Neuron (in vitro differentiated cells): Measurements from ENCODE around the gene ZSWIM8.
"Not testable (repeated sequence)": the region's sequence is repeated elsewhere in the genome, so short reads cannot be mapped to it uniquely, and the experiment has no call there.

Experiments used
- H2AFZ ChIP-seq: one replicate; pipeline ENCODE4 v1.6.1; 2013; ENCODE audit warnings: low read depth, mild to moderate bottlenecking, inconsistent platforms, low read length, moderate library complexity
- H3K27me3 ChIP-seq: one replicate; pipeline ENCODE4 v1.6.1; 2013; ENCODE audit warnings: low read length; ENCODE audit not compliant: insufficient read depth
- H3K36me3 ChIP-seq: one replicate; pipeline ENCODE4 v1.6.1; 2013; ENCODE audit warnings: low read length; ENCODE audit not compliant: insufficient read depth
- H3K4me1 ChIP-seq: one replicate; pipeline ENCODE4 v1.6.1; 2013; ENCODE audit warnings: low read length; ENCODE audit not compliant: insufficient read depth
- H3K4me3 ChIP-seq: 2 replicates; pipeline ENCODE4 v1.5.1; 2013; ENCODE audit warnings: mild to moderate bottlenecking, low read length, moderate library complexity
- H3K9me3 ChIP-seq: one replicate; pipeline ENCODE4 v1.6.1; 2013; ENCODE audit warnings: low read length

Gene ZSWIM8

DNA sequence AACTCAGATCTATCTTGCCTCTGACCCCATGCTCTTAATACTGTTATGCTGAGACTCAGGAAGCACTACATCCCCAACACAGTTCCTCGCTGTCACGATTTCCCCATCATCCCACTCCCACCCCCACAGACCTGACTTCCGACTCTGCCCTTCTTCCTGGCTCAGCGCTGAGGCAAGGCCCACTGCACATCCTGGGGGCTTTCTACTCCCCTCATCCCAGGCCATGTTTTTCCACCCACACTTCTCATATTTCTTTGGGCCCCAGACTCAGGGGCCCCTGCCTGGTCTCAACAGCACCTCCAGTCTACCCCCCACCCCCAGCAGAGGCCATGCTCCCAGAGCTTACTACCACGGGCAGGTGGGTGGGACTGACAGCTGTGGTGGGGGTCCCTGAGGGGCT lies 33.7 kb downstream of the ZSWIM8 start:
- no peak overlapping the region for H3K4me3 ChIP-seq
- H3K27me3 ChIP-seq: no peaks in the 10 kb centered on the region
- no peak overlapping the region for H2AFZ ChIP-seq
- no peaks in the 10 kb centered on the region for H3K4me1 ChIP-seq
- peaks cover 14% of the 10 kb centered on the region for H3K36me3 ChIP-seq
- H3K9me3 ChIP-seq: no peaks in the 10 kb centered on the region

DNA sequence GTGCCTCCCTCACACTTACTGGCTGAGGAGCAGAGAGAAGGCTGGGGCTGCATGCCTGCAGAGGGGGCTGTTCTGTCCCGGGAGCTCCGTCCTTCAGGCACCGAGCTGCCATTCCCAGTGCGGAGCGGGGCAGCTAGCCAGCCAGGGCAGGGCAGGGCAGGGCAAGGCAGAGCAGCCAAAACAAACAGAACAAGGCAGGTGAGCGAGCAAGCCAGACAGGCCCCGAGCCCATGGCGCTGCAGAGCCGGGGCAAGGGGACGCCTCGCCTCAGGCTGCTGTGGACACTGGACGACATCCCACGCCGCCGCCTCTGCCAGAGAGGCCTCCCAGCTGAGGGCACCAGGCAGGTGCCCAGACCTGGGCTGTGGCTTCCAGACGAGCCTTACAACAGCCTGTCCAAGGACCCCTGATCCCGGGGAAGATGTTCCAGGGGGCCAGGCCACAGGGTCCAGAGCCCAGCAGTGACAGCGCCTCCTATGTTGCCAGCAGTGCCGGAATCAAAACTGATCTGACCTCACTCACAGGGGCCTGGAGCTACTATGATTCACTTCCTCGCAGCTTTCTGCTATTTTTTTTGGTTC lies 34.2 kb downstream of the ZSWIM8 start:
- Histone ChIP-seq H2AFZ (no peak overlapping the region), H3K4me1 (no peaks in the 10 kb centered on the region), H3K36me3 (peaks cover 15% of the 10 kb centered on the region), H3K27me3 (no peaks in the 10 kb centered on the region), H3K4me3 (no peak overlapping the region), H3K9me3 (no peaks in the 10 kb centered on the region)

GRCh38 chr10:73823391-73823790 lies 38.0 kb downstream of the ZSWIM8 start:
- Histone ChIP-seq H3K4me3 (no peak overlapping the region), H2AFZ (no peak overlapping the region), H3K36me3 (peaks cover 13% of the 10 kb centered on the region), H3K4me1 (no peaks in the 10 kb centered on the region), H3K27me3 (no peaks in the 10 kb centered on the region), H3K9me3 (no peaks in the 10 kb centered on the region)

- Histone ChIP-seq H3K4me1 (no peaks in the 10 kb centered on the region), H3K9me3 (no peaks in the 10 kb centered on the region), H3K36me3 (peaks cover 13% of the 10 kb centered on the region), H3K27me3 (no peaks in the 10 kb centered on the region), H2AFZ (no peak overlapping the region), H3K4me3 (no peak overlapping the region)
Observed at GRCh38 chr10:73824146-73824725, 38.8 kb downstream of the ZSWIM8 start.

DNA sequence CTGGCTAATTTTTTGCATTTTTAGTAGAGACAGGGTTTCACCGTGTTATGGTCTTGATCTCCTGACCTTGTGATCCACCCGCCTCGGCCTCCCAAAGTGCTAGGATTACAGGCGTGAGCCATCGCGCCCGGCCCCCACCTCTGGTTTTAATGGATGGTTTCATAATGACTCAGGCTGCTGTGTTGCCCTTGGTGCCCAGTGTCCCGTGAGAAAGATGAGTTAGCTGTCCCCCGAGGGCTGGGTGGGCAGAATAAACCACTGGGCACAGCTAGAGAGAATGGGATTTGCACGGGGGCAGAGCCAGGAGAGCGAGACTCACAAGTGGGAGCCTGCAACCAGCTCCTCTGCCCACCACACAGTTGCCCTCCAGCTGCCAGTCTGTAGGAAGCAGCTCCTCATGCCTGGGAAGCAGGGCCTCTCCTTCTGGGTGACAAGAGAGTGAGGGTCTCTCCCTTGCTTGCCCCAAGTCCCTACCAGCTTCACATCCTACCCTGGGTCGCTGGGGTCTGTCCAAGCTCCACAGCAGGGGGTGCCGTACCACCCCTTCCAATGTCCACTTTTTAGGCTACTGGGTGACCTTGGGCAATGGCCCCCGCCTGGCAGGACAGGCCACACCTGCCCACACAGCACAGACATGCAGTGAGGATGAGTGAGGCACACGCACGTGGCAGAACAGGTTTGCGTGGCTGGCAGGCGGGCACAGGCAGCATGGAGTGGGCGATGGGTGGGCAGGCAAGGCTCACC lies 42.1 kb downstream of the ZSWIM8 start:
- no peaks in the 10 kb centered on the region for H3K9me3 ChIP-seq
- H3K4me3 ChIP-seq: no peak overlapping the region
- no peaks in the 10 kb centered on the region for H3K4me1 ChIP-seq
- no peak overlapping the region for H2AFZ ChIP-seq
- H3K36me3 ChIP-seq: peaks cover 16% of the 10 kb centered on the region
- no peaks in the 10 kb centered on the region for H3K27me3 ChIP-seq

DNA sequence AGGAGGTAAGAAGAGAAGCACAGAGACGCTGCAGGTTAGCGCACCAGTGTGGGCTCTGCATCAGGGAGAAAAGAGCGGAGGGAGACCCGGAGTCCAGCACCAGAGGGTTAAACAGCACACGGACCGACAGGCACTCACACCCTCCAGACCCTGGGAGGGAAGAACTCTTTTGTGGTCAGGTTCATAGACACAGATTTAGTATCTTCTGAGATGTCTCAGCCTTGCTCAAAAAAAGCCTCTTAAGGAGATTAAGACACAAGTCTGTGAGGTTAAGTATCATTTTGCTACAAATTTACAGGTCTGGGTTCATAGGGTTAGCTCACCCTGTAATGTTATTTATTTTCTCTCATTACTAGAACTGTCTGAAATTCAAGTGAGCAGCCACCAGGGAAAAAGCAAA lies 42.8 kb downstream of the ZSWIM8 start:
- Histone ChIP-seq H3K36me3 (peaks cover 16% of the 10 kb centered on the region), H3K4me3 (no peak overlapping the region), H3K4me1 (no peaks in the 10 kb centered on the region), H3K27me3 (no peaks in the 10 kb centered on the region), H3K9me3 (no peaks in the 10 kb centered on the region), H2AFZ (no peak overlapping the region)

DNA sequence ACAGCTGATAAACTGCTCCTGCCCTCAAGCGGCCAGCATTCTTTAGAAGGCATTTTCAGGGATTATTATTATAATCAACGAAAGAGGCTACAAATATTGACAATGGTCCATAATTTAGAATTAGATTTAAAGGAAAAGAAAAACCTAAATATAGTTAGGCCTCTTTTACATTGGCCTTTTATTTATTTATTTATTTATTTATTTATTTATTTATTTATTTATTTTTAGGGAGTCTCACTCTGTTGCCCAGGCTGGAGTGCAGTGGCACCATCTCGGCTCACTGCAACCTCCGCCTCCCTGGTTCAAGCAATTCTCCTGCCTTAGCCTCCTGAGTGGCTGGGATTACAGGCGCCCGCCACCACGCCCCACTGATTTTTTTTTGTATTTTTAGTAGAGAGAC lies 43.7 kb downstream of the ZSWIM8 start:
- not testable (repeated sequence) for H3K27me3 ChIP-seq, H3K4me3 ChIP-seq, H3K36me3 ChIP-seq, H3K9me3 ChIP-seq, H3K4me1 ChIP-seq, H2AFZ ChIP-seq

DNA sequence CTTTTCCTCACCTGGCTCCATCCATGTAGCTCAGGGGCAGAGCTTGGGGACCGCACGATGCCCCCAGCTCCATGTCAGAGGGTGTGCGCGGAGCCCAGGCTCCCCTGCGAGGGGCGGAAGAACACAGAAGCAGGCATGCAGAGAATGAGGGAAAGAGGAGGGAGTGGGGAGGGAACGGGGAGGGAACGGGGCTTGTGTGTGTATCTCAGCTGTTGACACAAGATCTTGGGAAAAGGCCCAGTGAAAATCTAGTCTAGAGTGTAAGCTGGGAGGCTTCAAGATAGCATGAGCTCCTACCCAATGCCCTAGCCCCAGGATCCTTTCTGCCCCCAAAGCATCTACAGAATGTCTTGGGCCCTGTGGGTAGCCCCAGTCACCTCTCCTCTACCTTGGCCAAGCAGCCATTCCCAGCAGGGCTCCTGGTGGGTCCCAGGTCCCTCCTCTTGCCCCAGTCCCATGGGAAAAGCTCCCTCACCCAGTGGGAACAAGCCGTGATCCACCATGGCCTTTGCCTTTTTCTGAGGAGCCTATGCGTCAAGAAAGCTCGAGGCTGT lies 51.1 kb downstream of the ZSWIM8 start:
- Histone ChIP-seq H3K4me1 (no peaks in the 10 kb centered on the region), H3K9me3 (no peaks in the 10 kb centered on the region), H3K27me3 (no peaks in the 10 kb centered on the region), H2AFZ (no peak overlapping the region), H3K36me3 (peaks cover 19% of the 10 kb centered on the region), H3K4me3 (no peak overlapping the region)

- Histone ChIP-seq H3K9me3 (no peaks in the 10 kb centered on the region), H2AFZ (no peak overlapping the region), H3K4me1 (no peaks in the 10 kb centered on the region), H3K4me3 (no peak overlapping the region), H3K27me3 (no peaks in the 10 kb centered on the region), H3K36me3 (peaks cover 24% of the 10 kb centered on the region)
Observed at GRCh38 chr10:73837072-73837471, 51.7 kb downstream of the ZSWIM8 start.

DNA sequence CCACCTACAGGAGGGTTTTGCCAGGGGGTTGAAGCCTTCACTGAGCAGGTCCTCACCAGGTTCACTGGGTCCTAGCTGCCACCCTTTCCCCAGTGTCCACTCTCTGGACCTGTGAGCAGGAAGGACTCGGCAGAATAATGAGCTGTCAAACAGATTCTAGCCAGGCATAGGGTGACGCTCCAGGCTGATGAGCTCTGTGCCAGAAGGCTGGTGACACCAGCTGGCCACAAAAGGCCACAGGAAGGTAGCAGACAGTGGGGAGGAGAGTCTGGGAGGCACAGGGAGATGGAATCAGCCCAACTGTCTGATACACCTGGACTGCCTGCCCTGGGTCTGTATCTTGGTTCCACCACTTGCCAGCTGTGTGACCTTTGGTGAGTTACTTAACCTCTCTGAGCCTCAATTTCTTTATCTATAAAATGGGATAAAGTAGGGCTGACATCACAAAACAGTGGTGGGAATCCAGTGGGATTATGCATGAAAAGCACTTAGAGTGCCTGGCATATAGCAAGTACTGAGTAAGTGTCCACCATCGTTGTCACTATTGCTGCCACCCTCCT lies 52.7 kb downstream of the ZSWIM8 start:
- Histone ChIP-seq H3K9me3 (no peaks in the 10 kb centered on the region), H3K36me3 (peaks cover 30% of the 10 kb centered on the region), H2AFZ (no peak overlapping the region), H3K4me3 (no peak overlapping the region), H3K4me1 (no peaks in the 10 kb centered on the region), H3K27me3 (no peaks in the 10 kb centered on the region)

- no peak overlapping the region for H3K4me3 ChIP-seq
- H3K4me1 ChIP-seq: no peaks in the 10 kb centered on the region
- no peaks in the 10 kb centered on the region for H3K9me3 ChIP-seq
- H2AFZ ChIP-seq: no peak overlapping the region
- no peaks in the 10 kb centered on the region for H3K27me3 ChIP-seq
- peaks cover 36% of the 10 kb centered on the region for H3K36me3 ChIP-seq
Observed at GRCh38 chr10:73838827-73839226, 53.4 kb downstream of the ZSWIM8 start.

DNA sequence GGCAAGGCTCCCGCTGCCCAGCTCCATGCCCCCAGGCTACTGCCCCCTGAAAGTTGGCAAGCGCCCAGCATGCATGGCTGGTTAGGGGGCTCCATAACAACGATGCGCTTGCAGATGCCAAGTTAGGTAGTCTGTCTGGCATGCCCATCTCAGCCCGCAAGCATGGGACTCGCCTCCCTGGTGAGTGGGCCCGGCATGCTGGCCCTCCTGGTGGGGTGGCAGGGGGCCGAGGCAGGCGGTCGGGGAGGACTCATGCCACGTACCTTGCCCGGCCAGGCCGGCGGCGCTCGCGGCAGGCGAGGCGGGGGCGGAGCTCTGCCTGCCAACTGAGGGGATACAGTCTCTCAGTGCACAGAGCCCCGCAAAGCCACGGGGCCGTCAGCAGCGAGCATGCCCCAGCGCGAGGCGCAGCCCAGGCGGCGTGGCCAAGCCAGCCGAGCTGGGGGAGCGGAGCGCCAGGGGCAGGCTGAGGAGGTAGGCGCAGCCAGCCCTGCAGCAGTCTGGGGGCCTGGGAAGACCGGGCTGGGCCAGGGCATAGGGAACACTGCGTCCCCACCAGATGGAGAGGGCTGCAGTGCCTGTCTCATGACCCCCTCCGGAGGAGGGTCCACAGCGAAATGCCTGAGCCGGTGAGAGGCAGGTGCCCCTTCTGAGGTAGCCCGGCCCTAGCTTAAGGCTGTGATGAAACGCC lies 54.0 kb downstream of the ZSWIM8 start:
- H3K4me1 ChIP-seq: no peaks in the 10 kb centered on the region

DNA sequence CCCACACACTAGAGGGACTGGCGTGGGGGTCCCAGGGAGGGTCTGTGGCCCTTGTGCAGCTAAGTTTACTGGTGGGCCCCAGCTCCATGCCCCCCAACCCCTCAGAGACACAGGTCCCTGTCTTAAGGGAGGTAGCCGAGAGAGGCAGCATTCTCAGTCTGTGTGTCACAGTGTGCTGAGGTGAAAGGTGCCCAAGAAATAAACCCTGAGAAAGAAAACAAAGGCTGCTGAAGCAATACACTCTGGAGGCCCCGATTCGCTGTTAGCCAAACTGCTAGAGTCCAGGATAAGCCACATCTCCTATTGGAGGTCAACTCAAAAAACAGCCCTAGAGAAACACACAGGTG lies 54.6 kb downstream of the ZSWIM8 start:
- no peaks in the 10 kb centered on the region for H3K9me3 ChIP-seq
- H3K27me3 ChIP-seq: no peaks in the 10 kb centered on the region
- H3K4me1 ChIP-seq: no peaks in the 10 kb centered on the region
- no peak overlapping the region for H3K4me3 ChIP-seq
- H3K36me3 ChIP-seq: peaks cover 36% of the 10 kb centered on the region
- H2AFZ ChIP-seq: no peak overlapping the region

More for the DNA sequence above, 54.0 kb downstream of the ZSWIM8 start:
- no peak overlapping the region for H2AFZ ChIP-seq
- no peaks in the 10 kb centered on the region for H3K9me3 ChIP-seq
- H3K36me3 ChIP-seq: peaks cover 36% of the 10 kb centered on the region
- H3K4me3 ChIP-seq: no peak overlapping the region
- no peaks in the 10 kb centered on the region for H3K27me3 ChIP-seq
